Measurements from ENCODE around the gene HMOX2. TPM values are rescaled to one million over a fixed set of nuclear protein-coding genes. Genes with fewer than 3 reads are reported as not detected.

Gene HMOX2
- total RNA-seq, 1 donor, result 57.9 TPM

- TF ChIP-seq, protein P1, sequence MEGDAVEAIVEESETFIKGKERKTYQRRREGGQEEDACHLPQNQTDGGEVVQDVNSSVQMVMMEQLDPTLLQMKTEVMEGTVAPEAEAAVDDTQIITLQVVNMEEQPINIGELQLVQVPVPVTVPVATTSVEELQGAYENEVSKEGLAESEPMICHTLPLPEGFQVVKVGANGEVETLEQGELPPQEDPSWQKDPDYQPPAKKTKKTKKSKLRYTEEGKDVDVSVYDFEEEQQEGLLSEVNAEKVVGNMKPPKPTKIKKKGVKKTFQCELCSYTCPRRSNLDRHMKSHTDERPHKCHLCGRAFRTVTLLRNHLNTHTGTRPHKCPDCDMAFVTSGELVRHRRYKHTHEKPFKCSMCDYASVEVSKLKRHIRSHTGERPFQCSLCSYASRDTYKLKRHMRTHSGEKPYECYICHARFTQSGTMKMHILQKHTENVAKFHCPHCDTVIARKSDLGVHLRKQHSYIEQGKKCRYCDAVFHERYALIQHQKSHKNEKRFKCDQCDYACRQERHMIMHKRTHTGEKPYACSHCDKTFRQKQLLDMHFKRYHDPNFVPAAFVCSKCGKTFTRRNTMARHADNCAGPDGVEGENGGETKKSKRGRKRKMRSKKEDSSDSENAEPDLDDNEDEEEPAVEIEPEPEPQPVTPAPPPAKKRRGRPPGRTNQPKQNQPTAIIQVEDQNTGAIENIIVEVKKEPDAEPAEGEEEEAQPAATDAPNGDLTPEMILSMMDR (IDR thresholded peaks at IDR 0.05; ENCODE audit: insufficient read depth, low read depth, low read length), result no peak
- no peak for DNase-seq (ENCODE audit: low read depth)
- H3K4me3 ChIP-seq (ENCODE audit: low read depth, low read length), result no peak overlapping the region
These were observed 14.7 kb upstream of the HMOX2 start for GRCh38 chr16:4461250-4462085.

DNA sequence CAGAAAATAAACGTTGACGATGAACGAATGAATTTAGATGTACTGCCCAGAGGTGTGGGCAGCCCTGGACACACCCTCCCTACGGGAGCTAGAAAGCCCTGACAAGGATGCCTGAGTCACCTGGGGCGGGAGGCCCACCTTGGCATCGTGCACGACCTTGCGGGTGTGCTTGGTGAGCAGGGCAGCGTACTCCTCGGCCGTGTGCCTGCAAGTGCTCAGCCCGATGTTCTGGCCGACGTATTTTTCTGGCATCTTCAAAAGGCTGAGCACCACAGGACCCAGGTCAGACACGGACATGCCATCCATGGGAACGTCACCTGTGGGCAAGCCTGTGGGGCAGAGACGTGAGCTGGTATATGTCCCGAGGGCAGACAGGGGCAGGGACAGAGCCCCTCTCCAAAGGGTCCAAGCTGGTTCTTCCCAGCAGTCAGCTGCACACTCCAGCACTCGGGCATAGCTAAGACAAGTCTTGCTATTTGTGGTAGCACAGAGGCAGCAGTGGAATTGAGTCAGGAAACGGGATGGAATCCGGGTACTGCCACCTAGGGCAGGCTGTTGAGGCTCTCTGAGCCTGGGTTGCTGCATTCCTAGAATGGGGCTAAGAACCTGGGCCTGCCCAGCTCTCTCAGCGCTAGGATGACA is 12.6 kb upstream of the HMOX2 start:
- no peak for DNase-seq (ENCODE audit: low read depth)
- no peak overlapping the region for H3K4me3 ChIP-seq (ENCODE audit: low read depth, low read length)
- TF ChIP-seq, protein P1 (IDR thresholded peaks at IDR 0.05; ENCODE audit: insufficient read depth, low read depth, low read length), result no peak

- H3K4me3 ChIP-seq (ENCODE audit: low read depth, low read length), result no peak overlapping the region
- peak; percentile 41 for DNase-seq (ENCODE audit: low read depth)
- TF ChIP-seq, protein P1 (IDR thresholded peaks at IDR 0.05; ENCODE audit: insufficient read depth, low read depth, low read length), result no peak
These were observed 10.0 kb upstream of the HMOX2 start for GRCh38 chr16:4465977-4466779.

GRCh38 chr16:4467916-4468315 is 8.3 kb upstream of the HMOX2 start:
- TF ChIP-seq, protein P1 (IDR thresholded peaks at IDR 0.05; ENCODE audit: insufficient read depth, low read depth, low read length), result no peak
- no peak for DNase-seq (ENCODE audit: low read depth)
- H3K4me3 ChIP-seq (ENCODE audit: low read depth, low read length), result no peak overlapping the region

- H3K4me3 ChIP-seq (ENCODE audit: low read depth, low read length), result no peak overlapping the region
- TF ChIP-seq, protein P1 (IDR thresholded peaks at IDR 0.05; ENCODE audit: insufficient read depth, low read depth, low read length), result no peak
- no peak for DNase-seq (ENCODE audit: low read depth)
These were observed 7.2 kb upstream of the HMOX2 start for GRCh38 chr16:4468972-4469371.

- DNase-seq (ENCODE audit: low read depth), result no peak
- TF ChIP-seq, protein P1 (IDR thresholded peaks at IDR 0.05; ENCODE audit: insufficient read depth, low read depth, low read length), result no peak
- H3K4me3 ChIP-seq (ENCODE audit: low read depth, low read length), result no peak overlapping the region
These were observed 4.3 kb upstream of the HMOX2 start for GRCh38 chr16:4471869-4472268.
